ENCODE data around the gene LIPC.

The LIPC gene

GRCh38 chr15:58487724-58488120 lies 55.9 kb downstream of the LIPC start:
- H3K4me3 ChIP-seq (replicated peaks; ENCODE audit: low read depth, low read length) = no peak overlapping the region
- DNase-seq (ENCODE audit: low read depth) = no peak
- TF ChIP-seq CTCF (IDR thresholded peaks at IDR 0.05; ENCODE audit: low read length, missing control alignments) = no peak

GRCh38 chr15:58489289-58490085 lies 57.7 kb downstream of the LIPC start:
- no peak for TF ChIP-seq CTCF (IDR thresholded peaks at IDR 0.05; ENCODE audit: low read length, missing control alignments)
- no peak for DNase-seq (ENCODE audit: low read depth)
- H3K4me3 ChIP-seq (replicated peaks; ENCODE audit: low read depth, low read length) = no peak overlapping the region

GRCh38 chr15:58490086-58490887 lies 58.5 kb downstream of the LIPC start:
- no peak overlapping the region for H3K4me3 ChIP-seq (replicated peaks; ENCODE audit: low read depth, low read length)
- TF ChIP-seq CTCF (IDR thresholded peaks at IDR 0.05; ENCODE audit: low read length, missing control alignments) = no peak
- DNase-seq (ENCODE audit: low read depth) = no peak

GRCh38 chr15:58490888-58491473 lies 59.2 kb downstream of the LIPC start:
- H3K4me3 ChIP-seq (replicated peaks; ENCODE audit: low read depth, low read length) = no peak overlapping the region
- no peak for TF ChIP-seq CTCF (IDR thresholded peaks at IDR 0.05; ENCODE audit: low read length, missing control alignments)
- DNase-seq (ENCODE audit: low read depth) = no peak

GRCh38 chr15:58491499-58492202 lies 59.9 kb downstream of the LIPC start:
- no peak for DNase-seq (ENCODE audit: low read depth)
- no peak overlapping the region for H3K4me3 ChIP-seq (replicated peaks; ENCODE audit: low read depth, low read length)
- TF ChIP-seq CTCF (IDR thresholded peaks at IDR 0.05; ENCODE audit: low read length, missing control alignments) = no peak

- TF ChIP-seq CTCF (IDR thresholded peaks at IDR 0.05; ENCODE audit: low read length, missing control alignments) = no peak
- no peak for DNase-seq (ENCODE audit: low read depth)
- H3K4me3 ChIP-seq (replicated peaks; ENCODE audit: low read depth, low read length) = no peak overlapping the region
These were observed 61.0 kb downstream of the LIPC start for GRCh38 chr15:58492661-58493397.
